ENCODE measurements around the gene PJA1.

PJA1 gene

DNA sequence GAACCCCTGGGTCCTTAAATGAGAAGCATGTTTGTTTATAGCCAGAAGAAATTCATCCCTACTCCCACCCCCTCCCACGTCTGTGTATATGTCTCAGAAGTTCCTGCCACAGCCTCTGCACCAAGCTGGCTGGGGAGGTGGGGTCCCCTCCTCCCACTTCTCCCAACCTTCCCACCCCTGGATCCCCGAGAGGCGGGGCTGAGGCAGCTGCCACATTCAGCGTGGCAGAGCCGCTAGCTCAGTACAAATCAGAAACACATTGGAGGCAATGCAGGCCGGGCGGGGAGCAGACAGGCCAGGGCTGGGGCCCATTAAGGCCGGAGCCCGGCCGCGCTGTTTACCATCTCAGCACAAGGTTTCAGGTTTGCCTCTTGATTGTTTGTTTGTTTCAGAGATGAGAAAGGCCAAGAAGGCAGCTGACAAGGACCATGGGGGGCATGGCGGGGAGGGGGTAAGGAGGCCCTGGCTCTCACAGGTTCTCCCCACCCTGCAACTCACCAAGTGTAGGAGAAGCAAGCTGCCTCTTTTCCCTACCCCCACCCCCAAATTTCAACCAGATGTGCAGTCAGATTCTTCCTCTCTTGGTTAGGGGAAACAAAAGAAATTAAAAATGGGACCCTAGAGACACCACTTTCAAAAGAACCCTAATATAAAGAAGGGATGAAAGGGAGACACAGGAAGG lies 22.3 kb downstream of the PJA1 start:
- DNase-seq = no peak

- no peak for DNase-seq
Observed at GRCh38 chrX:69140837-69141236, 24.4 kb downstream of the PJA1 start.

GRCh38 chrX:69139516-69139915 lies 25.7 kb downstream of the PJA1 start:
- no peak for DNase-seq

- no peak for DNase-seq
Observed at GRCh38 chrX:69138512-69138911, 26.7 kb downstream of the PJA1 start.

GRCh38 chrX:69138118-69138390 lies 27.2 kb downstream of the PJA1 start:
- DNase-seq = no peak

GRCh38 chrX:69137371-69138117 lies 27.7 kb downstream of the PJA1 start:
- DNase-seq = no peak

DNA sequence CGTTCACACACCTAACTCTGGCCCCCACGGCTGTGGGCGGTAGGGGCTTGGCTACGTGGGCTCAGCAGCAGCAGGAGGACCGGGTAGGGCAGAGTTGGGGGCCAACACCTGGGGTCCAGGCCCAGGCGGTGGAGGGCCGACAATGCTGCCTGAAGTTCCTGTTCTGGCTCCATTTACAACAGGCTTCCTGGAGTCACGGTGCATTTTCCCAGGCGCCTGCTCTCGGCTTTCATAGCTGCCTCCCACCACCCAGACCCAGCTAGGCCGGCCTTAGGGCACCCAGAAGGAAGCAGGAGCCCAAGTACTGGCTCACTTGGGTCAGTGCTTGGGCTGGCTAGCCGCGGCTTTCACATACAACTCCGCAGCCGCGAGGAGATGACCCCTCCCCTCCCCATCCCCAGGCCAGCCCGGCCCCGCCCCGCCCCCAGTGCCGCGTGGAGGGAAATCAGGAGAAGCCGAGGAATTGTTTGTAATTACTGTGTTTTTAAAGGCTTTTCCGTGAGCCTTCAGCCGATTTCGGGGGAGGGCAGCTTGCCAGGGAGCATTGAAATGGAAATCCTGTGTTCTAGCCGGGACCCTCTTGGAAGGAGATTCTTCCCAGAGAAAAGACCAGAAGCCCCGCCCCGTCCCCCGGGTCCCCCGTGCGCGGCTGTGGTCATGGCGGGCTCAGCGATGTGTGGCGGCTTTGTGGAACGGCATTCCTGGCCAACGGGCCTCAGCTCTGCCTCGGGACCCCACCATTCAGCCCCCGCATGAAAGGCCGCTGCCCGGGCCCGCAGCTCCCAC lies 28.5 kb downstream of the PJA1 start:
- no peak for DNase-seq

DNA sequence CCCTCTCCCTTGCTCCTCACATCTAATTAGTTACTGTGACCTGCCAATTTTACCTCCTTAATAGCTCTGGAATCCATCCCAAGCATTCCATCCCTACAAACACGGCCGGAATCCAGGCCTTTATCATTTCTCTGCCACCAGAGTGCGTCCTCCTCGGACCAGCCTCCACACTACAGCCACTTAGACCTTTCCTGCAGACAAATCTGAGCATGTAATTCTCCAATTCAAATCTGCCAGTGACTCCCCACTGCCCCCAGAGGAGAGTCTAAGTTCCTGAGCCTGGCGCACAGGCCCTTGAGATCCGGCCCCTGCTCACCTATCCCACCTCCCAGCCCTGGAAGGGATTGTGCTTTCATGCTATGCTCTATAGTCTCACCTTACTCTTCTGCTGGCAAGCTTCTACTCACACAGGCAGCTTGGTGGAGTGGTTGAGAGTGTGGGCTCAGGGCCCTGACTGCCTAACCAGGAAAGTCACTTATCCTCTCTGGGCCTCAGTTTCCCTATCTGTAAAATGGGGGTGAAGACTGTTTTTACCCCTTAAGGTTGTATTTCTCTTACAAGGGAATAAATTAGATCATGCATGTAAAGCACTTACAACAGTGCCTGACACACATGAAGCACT lies 31.2 kb downstream of the PJA1 start:
- DNase-seq = no peak

DNA sequence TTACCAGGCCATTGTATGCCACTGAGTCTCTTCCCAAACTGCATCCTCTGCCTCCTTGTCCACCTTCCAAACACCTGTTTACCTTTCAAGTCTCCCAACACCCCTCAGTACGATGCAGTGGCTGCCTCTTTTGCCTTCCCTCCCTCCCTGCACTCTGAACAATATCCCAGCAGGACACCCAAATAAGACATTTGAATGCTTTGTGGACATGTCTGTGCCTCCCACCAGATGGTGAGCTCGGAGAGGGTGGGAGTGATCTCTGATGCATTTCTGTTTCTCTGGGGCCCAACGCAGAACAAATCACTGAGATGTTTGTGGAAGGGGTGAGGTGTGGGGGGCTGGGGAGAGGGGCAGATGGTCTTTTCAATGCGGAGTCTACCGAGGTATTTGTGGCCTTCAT lies 33.4 kb downstream of the PJA1 start:
- DNase-seq = no peak

DNA sequence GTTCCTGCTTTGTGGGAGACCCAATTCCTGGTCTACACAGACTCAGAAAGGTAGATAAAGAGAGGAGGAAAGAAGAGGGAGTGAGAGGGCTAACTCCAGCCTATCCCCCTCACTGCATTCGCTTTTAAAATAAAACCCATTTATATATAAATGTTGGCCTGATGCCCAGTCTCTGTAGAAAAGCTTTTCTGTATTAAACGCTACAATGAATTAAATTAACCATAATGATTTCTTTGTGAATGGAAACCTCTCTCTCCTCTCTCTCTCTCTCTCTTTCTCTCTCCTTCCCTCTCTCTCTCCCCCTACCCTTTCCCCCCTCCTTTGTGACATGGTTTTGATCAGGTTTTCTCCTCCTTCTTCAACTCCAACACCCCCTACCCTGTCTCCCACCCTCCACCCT lies 34.8 kb downstream of the PJA1 start:
- no peak for DNase-seq

- no peak for DNase-seq
Observed at GRCh38 chrX:69128588-69128987, 36.7 kb downstream of the PJA1 start.

GRCh38 chrX:69127466-69127865 lies 37.8 kb downstream of the PJA1 start:
- DNase-seq = no peak

GRCh38 chrX:69126642-69127041 lies 38.6 kb downstream of the PJA1 start:
- DNase-seq = no peak

DNA sequence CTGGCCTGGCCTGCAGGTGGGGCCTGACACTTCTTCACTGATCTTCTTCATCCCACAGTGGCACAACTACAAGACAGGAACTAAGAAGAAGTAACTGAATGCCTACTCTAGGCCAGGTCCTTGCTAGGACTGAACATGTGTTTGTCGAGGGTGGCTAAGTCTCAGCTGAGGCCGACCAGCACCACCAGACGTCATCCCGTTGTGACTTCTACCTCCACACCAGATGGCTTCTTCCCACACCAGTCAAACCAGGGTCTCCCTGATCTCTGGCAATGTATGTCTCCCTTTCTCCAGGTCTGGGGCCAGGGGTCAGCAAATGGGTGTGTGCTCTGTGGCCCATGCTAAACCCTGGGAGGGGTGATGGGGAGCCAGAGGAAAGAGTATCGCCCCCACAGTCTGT lies 40.2 kb downstream of the PJA1 start:
- DNase-seq = no peak

DNA sequence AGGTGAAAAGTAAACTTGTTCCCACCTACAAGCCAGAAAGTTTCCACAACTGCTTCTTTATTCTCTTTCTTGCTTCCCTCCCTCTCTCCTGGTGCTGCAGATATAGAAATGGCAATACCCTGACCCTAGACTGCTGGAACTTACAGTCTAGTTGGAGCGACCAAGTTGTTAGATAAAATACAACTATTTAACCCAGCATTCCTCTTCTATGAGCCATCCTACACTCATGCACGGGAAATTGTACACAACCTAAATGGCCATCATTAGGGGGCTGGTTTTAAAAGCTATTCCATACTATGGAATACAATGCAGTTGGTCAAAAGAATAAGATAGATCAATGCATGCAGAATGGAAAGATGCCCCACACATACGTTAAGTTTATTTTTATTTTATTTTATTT lies 41.1 kb downstream of the PJA1 start:
- no peak for DNase-seq

DNA sequence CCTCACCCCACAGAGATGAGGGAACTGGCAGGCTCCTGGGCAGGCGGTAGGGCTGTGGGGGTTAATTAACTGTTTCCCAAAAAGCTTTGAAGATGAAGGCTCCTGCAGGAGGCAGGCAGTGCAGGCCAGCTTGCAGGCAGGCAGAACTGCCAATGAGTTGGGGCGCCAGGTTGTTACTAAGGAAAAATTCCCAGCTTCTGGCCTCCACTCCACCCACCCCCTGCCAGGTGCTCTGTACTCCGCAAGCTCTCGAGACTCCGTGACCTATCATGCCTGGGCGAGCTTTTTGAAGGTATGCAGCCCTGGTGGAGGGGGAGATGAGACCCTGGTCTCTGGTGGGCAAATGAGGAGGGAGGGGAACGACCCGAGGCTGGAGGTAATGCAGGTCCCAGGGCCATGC lies 41.8 kb downstream of the PJA1 start:
- no peak for DNase-seq

DNA sequence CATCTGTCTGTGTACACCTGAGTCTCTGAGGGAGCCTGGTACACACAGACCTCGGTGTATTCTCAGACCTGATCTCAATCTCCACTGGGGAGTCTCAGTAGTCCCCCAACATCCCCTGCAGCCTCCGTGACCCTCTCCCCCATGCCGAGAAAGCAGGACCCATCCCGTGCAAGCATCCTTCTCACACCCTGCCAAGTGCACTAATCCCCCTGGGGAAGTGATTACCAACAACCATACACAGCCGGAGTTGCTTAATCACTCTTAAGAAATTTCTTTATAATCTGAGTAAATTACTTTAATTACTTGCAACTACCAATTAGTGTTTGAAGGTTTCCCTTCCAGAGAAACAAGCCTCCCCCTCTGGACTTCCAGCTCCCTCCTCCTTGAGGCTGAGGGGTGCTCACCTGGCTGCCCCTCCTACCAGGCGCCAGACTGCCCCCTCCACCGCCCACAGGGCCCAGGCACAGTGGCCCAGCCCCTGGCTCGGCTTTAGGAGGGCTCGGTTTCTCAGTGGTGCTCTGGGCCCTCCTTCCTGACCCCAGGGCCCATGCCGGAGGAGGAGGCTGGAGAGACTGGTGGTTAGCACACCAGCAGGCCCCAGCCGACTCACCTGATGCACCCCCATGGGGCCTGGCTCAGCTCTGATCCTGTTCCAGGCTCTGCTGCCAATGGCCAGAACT lies 43.8 kb downstream of the PJA1 start:
- no peak for DNase-seq

- DNase-seq = no peak
Observed at GRCh38 chrX:69120476-69120875, 44.8 kb downstream of the PJA1 start.

DNA sequence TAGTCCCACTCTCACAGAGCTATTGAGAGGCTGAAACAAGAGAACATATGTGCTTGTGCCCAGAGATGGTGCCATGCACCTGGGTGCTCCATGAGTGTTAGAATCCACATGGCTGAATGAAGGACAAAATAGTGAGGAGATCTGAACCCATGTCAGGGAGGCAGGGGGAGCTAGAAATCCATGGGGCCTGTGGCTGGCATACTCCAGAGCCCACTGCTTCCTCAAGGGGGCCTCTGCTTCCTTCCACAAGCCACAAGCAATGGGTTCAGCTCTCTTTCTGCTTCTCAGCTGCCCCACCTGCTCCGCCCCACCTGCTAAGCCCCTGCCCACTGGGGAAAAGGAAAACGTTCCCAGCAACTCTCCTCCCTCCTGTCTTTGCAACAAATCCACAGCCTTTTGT lies 46.1 kb downstream of the PJA1 start:
- no peak for DNase-seq

GRCh38 chrX:69117876-69118526 lies 47.3 kb downstream of the PJA1 start:
- no peak for DNase-seq

GRCh38 chrX:69116077-69116476 lies 49.2 kb downstream of the PJA1 start:
- no peak for DNase-seq

DNA sequence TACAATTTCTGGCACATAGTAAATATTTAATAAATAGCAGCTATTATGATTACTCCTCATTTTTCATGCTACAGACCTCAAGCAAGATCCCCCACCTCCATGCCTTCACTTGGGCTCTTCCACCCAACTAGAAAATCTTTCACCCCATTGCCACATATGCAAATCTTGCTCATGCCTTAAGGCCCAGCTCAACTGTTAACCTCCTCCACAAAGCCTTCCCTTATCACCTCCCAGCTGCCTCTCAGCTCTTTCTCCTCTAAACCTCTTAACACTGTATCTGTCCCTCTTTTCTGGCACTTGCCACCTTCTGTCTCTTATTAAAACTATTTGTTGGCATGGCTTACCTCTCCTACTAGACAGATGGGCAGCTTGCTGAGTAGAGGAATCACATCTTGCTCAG lies 51.5 kb downstream of the PJA1 start:
- DNase-seq = peak; percentile 4

Data from hematopoietic multipotent progenitor cell treated with erythropoietin and hydrocortisone succinate and interleukin-3 and kit ligand, for 8 days (in vitro differentiated cells).